GM18505 (cell line): Measurements from ENCODE around the gene SLC25A47.
A peak's percentile ranks its signal among the peaks of the same experiment; 100 is the strongest.
"Not testable (repeated sequence)": the region's sequence is repeated elsewhere in the genome, so short reads cannot be mapped to it uniquely, and the experiment has no call there.

Experiments used
- ATAC-seq: cut with Tn5 transposase; IDR thresholded peaks from one replicate; pipeline ENCODE4 v1.9.1; 2021; ENCODE audit not compliant: unreplicated experiment
- POLR2A ChIP-seq: IDR thresholded peaks from 4 replicates; pipeline ENCODE4 v1.6.1; 2011; ENCODE audit warnings: borderline replicate concordance; ENCODE audit not compliant: insufficient read depth, insufficient read length; ENCODE audit errors: extremely low read depth

Gene SLC25A47, protein sequence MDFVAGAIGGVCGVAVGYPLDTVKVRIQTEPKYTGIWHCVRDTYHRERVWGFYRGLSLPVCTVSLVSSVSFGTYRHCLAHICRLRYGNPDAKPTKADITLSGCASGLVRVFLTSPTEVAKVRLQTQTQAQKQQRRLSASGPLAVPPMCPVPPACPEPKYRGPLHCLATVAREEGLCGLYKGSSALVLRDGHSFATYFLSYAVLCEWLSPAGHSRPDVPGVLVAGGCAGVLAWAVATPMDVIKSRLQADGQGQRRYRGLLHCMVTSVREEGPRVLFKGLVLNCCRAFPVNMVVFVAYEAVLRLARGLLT

DNA sequence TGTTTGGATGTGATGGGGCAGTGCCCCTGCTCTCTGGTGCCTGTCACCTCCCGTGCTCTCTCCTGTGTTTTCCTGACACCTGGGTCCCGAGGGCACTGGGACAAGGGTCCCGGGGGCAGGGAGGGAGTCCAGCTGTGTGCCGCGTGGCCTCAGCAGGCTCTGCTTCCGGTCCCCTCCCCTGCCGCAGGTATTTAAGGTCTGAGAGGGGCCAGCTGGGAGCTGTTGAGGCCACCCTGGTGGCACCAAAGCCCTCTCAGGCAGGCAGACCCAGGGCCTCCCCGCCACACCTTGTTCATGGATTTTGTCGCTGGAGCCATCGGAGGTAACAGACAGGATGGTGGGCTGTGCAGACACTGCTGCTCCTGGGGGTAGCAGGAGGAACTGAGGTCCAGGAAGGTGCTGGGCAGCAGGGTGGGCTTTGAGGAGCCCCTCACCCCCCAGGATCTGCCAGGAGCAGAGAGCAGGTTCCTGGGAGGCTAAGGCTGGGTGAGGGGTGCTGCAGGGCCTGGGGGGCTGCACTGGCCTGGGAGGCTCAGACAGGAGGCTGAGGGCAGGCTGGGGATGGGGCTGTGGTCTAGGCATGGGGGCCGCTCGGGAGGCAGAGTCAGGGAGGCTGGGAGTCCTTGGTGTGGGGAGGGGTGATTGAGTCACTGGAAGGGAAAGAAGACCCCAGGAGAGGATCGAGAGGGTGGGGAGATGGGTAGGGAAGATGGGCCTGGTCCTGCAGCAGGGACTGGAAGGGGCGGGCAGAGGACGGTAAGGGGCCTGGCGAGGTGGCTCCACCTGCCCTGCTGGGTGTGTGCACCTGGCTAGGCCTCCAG, at the start of gene SLC25A47:
SLC25A47 (plus strand) TSS at position 219 of the 821 bp plus-strand sequence; CDS start at position 295, 76 bp downstream.
- no peak for ATAC-seq
- TF ChIP-seq POLR2A, result no peak

DNA sequence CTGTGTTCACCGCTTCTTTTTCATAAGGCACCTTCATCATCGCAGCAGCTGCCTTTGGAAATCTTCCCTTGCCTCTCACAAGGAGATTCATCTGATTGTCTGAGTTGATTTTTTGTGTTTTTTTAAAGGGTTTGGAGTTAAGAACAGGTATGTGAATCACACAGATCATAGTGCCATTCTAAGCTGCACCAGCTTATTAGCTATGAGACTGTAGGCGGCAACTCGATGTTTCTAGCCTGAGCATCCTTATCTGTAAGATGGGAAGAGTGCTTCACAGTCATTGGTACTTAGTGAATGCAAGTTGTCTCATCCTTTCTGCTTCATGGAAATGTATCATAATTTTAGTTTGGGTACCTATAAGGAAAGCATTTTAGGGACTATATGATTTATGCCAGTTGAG, 48.9 kb upstream of the SLC25A47 start:
- no peak for ATAC-seq
- TF ChIP-seq POLR2A, result no peak

DNA sequence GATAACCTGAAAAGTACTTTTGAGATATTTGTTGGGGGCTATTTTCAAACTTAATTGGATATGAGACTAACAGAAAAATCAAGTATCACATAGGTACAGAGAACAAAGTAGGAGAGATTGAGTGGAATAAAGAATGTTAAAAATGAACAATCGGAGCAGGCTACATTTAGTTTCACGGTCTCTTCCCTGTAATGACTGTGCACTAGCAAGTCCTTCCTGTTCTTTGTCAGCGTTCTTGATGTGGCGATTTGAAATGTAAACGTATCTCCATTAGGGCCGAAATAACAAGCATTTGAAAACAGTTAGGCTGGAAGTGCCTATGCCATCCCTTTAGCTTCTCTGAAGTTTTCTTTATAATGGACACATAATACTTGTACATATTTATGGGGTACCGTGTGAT, 47.9 kb upstream of the SLC25A47 start:
- no peak for ATAC-seq
- TF ChIP-seq POLR2A, result no peak

DNA sequence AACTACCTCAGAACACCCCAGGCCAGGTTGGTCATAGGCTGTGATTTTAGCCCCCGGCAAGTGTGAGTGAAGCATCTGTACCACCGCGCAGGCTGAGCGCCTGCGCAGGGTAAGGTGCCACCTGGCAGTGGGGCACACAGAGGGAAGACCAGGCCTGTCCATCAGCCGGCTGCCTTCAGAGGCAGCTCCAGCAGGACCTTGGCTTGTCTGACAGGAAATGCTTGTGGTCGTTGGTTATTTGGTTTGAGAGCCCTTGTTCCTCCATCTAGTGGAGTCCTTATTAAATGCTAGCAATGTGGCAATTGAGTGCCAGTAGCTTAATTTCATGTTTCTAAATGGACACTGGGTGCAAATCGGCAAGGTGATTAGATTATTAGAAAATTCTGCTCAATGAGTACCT, 44.4 kb upstream of the SLC25A47 start:
- ATAC-seq, result no peak
- no peak for TF ChIP-seq POLR2A

DNA sequence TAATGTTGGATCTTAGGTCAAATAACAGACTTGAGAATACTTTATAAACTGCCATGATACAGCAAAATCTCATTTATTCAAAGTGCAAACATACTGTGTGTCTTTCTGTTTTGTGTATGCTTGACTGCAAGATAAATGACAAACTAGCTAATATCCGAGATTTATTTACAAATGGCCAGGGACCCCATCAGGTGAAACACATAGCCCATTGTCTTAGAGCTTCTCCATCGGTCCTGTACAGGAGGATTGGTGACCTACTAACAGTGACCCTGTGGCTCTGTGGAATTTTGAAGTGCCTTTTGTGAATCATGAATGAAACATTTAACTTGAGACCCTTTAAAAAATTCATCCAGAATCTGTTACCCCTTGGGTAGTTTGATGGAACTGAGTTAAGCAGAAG, 44.0 kb upstream of the SLC25A47 start:
- no peak for TF ChIP-seq POLR2A
- ATAC-seq, result no peak

DNA sequence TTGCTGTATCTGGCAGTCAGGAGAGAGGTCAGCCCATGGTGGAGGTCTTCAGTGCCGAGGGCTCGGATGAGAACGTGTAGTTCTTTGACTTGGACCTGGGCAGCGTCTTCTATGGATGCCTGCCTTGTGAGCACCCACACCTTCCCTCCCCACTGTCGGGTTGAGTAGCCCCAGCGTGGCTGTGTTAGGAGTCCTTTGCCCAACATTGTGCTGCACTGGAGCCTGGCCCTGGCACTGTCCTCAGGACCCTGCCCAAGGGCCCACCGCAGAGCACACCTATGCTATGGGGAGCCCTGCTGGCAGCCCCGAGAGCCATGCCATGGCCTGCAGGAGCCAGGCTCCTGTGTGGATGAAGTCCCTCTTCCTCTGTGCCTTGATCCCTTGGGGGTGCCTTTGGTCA, 43.6 kb upstream of the SLC25A47 start:
- TF ChIP-seq POLR2A, result no peak
- no peak for ATAC-seq

DNA sequence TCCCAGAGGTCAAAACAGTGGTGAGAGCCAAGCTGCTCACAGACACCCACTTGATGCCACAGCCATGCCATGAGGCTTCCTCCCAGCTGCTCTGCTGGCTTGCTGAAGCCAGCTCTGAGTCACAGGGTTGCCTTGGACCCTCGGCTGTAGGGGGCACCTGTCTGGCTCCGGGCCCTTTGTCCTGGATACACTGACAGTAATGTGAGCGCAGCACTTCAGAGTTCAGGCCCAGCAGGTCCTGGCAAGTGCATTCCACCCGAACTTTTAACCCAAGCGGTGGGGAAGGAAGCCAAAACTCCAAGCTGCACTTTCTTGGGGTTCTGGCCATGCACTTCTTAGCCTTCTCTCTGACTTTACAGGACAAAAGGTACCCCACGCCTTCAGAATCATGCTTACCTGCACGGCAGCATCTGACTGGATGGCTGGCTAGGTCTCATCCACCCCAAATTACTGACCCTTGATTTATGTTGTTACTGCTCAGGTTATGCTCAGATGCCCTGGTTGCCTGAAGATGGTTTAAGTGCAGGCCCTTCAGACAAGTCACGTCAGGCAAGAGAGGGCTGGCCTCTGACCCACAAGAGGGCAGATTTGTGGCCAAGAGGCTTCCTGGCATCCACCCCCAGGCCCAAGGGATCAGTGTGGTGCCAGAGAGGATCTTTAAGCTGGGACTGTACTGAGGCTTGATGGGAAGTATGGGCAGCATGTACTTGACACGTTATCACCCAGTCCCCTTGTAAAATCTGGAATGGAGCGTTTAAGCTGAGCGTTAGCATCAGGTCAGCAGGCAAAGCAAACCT, 41.7 kb upstream of the SLC25A47 start:
- TF ChIP-seq POLR2A, result no peak
- no peak for ATAC-seq

DNA sequence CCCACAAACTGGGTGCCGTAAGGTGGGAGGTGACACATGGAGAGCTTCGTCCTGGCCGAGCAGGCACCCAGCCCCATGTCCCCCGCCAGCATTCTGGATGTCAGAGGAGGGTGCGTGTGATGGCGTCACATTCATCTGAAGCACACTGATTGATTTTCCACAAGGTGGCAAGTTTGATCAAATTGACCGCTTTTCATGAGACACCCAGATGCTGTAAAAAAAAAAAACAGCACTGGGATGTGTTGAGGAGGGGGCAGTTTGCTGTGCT, 41.1 kb upstream of the SLC25A47 start:
- no peak for ATAC-seq
- TF ChIP-seq POLR2A, result no peak

DNA sequence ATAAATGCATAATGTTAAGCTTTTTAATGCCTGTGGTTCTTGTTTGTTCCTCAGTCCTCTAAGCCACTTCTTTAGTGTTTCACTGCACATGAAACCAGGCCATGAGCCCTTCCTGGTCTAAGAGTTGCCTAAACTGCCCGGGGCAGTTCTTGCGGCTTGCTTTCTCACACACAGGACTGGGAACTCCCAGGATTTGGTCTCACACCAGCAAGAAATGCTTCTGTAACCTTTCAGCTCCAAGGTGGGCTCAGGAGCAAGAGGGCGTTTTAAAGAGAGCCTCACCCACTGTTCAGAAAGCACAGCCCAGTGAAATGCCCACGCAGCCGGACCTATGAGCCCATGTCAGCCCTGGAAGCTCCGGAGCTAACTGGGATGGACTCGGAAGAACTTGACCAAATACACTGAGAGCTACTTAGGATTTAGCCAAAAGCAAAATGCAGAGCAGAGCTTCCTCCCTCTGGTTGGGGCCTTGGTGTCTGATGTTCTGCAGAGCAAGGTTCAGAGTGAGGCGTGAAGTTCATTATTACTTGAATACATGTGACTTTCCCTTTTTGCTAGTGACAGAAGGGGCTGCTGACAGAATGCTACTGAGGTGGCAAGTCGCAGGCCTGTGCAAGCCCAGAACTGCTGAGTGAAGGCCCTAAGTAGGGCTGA, 40.2 kb upstream of the SLC25A47 start:
- no peak for TF ChIP-seq POLR2A
- no peak for ATAC-seq

DNA sequence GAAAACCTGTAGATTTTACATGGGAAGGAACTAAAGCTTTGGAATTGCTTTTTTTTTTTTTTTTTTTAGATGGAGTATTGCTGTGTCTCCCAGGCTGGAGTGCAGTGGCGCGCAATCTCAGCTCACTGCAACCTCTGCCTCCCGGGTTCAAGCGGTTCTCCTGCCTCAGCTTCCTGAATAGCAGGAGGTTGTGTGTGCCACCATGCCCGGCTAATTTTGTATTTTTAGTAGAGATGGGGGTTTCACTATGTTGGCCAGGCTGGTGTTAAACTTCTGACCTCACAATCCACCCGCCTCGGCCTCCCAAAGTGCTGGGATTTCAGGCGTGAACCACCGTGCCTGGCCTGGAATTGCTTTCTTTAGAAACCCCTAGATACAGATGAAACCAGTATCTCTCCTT, 39.7 kb upstream of the SLC25A47 start:
- ATAC-seq, result not testable (repeated sequence)

DNA sequence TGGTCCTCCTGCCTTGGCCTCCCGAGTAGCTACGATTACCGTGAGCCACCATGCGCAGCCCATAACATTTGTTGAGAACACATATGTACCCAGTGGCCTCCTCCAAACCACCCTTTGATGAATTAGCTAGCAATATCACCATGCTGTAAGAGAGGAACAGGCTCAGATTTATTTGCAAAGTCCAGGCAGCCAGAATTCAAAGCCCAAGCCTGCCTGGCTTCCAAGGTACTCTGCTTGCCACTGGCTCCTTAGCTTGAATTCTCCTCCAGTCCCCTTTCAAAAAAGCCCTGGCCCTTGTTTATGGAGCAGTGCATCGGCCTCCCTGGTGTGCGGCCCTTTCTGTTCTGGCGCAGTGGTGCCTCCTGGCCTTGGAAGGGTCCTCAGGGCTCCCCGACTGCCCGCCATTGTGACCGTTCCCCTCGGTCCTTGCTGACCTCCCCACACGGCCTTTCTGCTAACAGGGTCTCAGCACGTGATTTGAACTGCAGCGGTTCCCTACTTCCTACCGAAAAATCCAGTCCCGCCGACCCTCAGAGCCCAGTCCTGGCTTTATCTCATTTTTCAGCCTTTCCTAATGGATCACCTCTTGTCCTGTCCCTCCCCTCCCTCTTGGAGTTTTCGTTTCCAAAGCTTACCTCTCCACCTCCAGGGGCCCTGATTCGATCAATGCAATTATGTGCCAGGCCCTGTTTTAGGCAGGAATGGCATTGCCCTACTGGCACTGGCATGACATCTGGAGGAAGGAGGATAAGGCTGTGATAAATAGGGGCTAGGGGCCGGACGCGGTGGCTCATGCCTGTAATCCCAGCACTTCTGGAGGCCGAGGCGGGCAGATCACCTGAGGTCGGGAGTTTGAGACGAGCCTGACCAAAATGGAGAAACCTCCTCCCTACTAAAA, 38.9 kb upstream of the SLC25A47 start:
- ATAC-seq, result no peak
- no peak for TF ChIP-seq POLR2A

DNA sequence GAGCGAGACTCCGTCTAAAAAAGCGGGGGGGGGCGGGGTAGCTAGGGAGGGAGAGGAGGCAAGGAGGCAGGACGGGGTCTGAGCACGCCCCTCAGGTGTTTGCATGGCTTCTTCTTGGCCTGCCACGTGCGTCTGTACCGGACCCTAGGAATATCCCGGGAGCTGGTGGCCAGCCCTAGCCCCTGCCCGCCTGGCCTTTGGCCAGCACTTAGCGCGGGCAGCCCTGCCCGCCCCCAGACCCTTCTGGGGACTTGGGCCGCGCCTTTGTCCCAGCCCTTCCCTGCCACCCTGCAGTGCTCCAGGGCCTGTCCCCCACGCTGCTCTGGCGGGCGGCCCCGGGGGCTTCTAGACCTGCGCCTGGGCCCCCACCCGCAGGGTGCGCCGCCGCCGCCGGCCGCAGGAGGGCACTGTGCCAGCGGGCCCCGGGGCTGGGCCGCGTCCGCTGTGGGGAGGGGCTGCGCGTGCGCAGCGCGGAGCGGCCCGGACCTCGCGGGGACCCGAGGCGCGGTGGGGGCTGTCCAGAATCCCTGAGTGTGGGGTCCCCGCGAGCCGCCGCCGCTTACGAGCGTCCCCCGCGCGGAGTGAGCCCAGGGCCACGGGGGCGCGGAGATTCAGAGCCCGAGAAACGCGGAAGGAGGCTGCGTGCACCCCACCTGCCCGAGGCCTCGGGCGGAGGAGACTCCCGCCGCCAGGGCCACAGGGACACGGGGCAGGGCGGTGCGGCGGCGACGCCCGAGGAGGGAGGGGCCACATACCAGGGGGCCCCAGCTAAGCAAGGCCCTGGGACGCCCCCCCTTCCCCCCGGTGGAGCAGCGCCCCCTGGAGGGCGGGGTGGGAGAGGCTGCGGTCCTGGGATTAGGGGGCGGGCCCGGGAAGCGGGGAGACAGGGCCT, 37.9 kb upstream of the SLC25A47 start:
- peak; percentile 88 for ATAC-seq
- peak; percentile 72 for TF ChIP-seq POLR2A

DNA sequence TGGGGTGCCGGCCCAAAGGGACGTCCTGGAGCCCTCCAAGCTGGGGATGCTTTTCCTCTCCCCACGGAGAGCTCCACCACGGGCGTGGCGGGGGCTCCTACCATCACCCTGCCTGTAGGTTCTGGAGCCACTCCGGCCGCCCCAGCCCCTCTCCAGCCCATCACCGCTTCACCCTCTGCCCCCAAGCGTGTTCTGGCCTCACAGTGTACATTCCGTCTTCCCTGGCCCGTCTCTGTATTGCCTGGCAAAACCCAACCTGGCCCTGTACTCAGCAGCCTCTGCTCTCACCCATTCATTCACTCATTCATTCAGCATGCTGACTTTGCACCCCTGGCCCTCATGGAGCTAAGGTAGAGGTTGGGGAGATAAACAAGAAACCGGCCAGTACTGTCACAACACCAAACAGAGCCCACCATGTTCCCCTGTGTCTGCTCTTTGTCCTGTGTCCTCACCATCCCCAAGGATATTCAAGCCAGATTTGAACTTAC, 37.2 kb upstream of the SLC25A47 start:
- no peak for TF ChIP-seq POLR2A
- no peak for ATAC-seq
